ENCODE data around the gene ZSCAN5B.
"Not testable (repeated sequence)": the region's sequence is repeated elsewhere in the genome, so short reads cannot be mapped to it uniquely, and the experiment has no call there.

ZSCAN5B gene

GRCh38 chr19:56175861-56176307 is 21.7 kb downstream of the ZSCAN5B start, which contains the start of gene GALP:
GALP (plus strand) TSS chr19:56176008; CDS start chr19:56177109, 1,101 bp downstream.
- not testable (repeated sequence) for DNase-seq

DNA sequence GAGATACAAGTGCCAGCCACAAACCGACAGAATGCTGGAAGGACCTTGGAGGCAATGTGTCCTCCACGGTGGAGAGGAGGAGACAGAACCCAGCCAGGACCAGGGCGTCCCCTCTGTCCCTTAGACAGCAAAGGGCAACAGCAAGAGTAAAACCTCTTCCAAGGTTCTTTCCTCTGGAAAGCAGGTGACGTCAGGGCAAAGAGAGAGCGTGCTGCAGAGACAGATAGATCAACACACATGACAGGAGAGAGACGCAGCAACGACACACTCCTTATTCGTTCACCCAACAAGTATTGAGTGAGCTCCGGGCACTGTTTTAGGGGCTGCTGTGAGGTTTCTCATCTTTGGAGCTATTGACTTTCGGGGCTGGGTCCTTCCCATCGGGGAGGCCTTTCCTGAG is 23.0 kb downstream of the ZSCAN5B start:
- DNase-seq = no peak

- DNase-seq = no peak
Observed at GRCh38 chr19:56174086-56174485, 23.5 kb downstream of the ZSCAN5B start.

- no peak for DNase-seq
Observed at GRCh38 chr19:56170261-56170660, 27.3 kb downstream of the ZSCAN5B start.

DNA sequence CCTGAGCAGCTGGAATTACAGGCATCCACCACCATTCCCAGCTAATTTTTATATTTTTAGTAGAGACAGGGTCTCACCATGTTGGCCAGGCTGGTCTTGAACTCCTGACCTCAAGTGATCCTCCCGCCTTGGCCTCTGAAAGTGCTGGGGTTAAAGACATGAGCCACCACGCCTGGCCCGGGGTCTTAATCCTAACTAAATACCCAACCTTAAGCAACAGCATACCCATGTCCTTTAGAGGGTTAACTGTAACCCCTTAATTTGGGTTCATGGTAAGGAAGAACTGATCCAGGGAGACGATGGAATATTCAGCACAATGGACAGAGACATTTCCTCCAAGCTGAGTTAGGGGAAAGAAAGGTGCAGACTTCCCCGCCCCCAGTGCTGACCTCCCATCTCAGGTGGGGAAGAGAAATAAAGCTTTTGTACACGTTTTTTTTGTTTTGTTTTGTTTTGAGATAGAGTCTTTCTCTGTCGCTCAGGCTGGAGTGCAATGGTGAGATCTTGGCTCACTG is 30.5 kb downstream of the ZSCAN5B start:
- DNase-seq = no peak

DNA sequence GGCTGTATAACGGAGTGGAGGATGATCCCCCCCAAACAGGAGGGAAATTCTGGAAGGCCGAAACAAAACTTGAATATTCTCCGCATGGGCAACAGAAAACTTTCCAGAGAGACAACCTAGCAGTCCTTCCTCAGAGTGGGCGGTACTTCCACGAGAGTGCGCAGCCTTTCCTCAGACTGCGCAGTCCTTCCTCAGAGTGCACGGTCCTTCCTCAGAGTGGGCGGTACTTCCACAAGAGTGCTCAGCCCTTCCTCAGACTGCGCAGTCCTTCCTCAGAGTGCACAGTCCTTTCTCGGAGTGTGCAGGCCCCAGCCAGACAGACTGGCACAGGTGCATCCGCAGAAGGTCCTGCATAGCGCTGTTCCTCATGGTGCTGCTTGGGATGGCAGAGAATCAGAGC is 34.5 kb downstream of the ZSCAN5B start:
- DNase-seq = no peak

DNA sequence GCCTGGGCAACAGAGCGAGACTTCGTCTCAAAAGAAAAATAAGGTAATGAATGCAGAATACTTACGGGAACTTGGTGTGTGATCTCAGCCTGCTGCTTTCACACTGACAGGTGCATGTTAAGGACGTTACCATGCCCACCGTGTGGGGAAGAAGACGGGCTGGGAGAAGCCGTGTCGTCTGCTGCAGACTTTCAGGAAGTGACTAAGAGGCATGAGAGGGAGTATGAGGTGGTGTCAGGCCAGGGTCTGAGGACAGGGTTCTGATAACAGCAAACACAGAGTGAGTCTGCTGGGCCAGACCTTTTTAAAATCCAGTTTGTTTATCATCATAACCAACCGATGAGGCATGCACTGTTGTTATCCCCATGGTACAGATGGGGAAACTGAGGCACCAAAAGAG is 35.3 kb downstream of the ZSCAN5B start:
- DNase-seq = no peak

GRCh38 chr19:56161534-56161933 is 36.0 kb downstream of the ZSCAN5B start:
- DNase-seq = no peak

- DNase-seq = no peak
Observed at GRCh38 chr19:56159622-56160271, 37.8 kb downstream of the ZSCAN5B start.

GRCh38 chr19:56159009-56159559 is 38.5 kb downstream of the ZSCAN5B start:
- no peak for DNase-seq

GRCh38 chr19:56158170-56158757 is 39.3 kb downstream of the ZSCAN5B start:
- DNase-seq = no peak

GRCh38 chr19:56156768-56157167 is 40.8 kb downstream of the ZSCAN5B start:
- no peak for DNase-seq

DNA sequence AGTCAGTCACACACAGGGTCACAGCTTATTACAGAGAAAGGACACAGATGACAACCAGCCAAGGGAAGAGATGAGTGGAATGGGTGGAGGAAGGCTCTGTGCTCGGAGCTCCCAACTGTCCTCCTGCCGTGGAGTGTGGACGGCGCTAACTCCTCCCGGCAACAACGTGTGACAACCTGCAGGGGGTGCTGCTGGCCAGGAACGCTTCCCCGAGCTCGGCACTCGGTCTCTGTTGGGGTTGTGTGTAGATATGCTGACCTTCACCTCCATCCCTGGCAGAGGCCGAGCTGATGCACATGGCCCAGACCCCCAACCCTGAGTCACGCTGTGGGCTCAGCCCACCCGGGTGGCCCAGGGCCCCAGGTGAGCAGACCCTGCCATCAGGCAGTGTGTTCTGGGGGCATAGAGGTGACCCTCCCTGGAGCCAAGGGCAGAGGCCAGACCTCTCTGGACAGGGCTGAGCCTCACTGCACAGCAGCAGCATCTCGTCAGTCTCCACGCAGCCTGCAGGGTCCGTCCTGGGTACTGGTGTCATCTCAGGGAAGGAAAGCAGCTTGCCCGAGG is 42.4 kb downstream of the ZSCAN5B start:
- DNase-seq = no peak

GRCh38 chr19:56153507-56153906 is 44.1 kb downstream of the ZSCAN5B start:
- DNase-seq = no peak

GRCh38 chr19:56152644-56153043 is 44.9 kb downstream of the ZSCAN5B start:
- no peak for DNase-seq

GRCh38 chr19:56150358-56150757 is 47.2 kb downstream of the ZSCAN5B start:
- no peak for DNase-seq

GRCh38 chr19:56149656-56150038 is 47.9 kb downstream of the ZSCAN5B start:
- DNase-seq = no peak

DNA sequence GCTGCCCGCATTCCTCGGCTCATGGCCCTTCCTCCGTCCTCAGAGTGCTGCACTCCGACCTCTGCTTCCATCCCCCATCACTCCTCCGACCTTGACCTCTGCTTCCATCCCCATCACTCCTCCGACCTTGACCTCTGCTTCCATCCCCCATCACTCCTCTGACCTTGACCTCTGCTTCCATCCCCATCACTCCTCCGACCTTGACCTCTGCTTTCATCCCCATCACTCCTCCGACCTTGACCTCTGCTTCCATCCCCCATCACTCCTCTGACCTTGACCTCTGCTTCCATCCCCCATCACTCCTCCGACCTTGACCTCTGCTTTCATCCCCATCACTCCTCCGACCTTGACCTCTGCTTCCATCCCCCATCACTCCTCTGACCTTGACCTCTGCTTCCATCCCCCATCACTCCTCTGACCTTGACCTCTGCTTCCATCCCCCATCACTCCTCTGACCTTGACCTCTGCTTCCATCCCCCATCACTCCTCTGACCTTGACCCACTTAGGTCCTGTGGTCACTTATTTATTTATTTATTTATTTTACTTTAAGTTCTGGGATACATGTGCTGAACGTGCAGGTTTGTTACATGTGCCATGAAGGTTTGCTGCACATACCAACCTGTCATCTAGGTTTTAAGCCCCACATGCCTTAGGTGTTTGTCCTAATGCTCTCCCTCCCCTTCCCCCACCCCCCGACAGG is 48.5 kb downstream of the ZSCAN5B start:
- not testable (repeated sequence) for DNase-seq

DNA sequence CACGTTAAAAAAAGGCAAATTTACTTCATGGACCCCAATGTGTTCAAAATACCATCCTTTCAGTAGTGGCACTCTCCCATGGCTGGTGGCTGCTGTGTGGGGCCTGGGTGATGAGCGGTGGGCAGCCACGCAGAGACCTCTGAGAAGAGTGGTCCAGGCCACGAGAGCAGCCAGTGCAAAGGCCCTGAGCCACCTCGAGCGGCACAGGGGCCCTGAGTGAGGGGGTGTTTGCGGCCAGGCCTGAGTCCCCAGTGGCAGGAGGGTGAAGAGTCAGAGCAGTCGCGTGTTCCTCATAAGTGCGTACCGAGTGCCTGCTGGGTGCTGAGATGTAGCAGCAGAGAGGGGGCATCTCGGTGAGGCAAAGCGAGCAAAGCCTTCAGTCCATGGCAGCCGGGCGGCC is 49.5 kb downstream of the ZSCAN5B start:
- DNase-seq = no peak

- DNase-seq = no peak
Observed at GRCh38 chr19:56147307-56147706, 50.3 kb downstream of the ZSCAN5B start.

DNA sequence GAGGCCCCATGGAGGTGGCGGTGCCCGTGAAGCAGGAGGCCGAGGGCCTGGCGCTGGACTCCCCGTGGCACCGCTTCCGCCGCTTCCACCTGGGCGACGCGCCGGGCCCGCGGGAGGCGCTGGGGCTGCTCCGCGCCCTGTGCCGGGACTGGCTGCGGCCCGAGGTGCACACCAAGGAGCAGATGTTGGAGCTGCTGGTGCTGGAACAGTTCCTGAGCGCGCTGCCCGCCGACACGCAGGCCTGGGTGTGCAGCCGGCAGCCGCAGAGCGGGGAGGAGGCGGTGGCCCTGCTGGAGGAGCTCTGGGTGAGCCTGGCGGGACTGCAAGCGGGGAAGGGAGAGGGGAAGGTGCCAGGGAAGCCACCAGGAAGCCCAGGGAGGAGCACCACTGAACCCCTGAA is 50.7 kb downstream of the ZSCAN5B start:
- no peak for DNase-seq

DNA sequence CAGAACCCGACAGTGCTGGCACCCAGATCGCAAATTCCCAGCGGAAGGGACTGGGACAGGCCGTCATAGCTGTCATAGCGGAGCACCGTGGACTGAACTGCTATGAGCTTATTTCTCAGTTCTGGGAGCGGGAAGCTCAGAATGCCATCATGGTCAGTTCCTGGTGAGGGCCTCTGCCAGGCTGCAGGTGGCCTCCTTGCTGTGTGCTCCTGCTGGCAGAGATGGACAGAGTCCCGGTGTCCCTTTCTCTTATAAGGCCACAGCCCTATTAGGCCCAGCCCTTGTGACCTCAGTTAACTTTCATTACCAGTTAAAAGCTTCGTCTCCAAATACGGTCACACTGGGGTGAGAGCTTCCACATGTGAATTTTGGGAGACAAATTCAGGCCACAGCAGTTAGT is 51.9 kb downstream of the ZSCAN5B start:
- no peak for DNase-seq

- no peak for DNase-seq
Observed at GRCh38 chr19:56144831-56145230, 52.8 kb downstream of the ZSCAN5B start.

Data from activated CD4-positive, alpha-beta T cell treated with anti-CD3 and anti-CD28 coated beads for 4 hours (primary cell).